BLaER1 treated with 17β-estradiol and CSF1 and Interleukin-3, amounts not matched to agents 10 nM and 100 nM (cell line): ENCODE results near the gene ADH7.
A peak's percentile ranks its signal among the peaks of the same experiment; 100 is the strongest.

Experiments
- H3K27ac ChIP-seq, 11 experiments: shearing (Covaris generic); formaldehyde crosslinking; 2 replicates each; pipeline ENCODE4 v1.8.1; 2022
- H3K27me3 ChIP-seq, 11 experiments: shearing (Covaris generic); formaldehyde crosslinking; 2 replicates each; pipeline ENCODE4 v1.8.1; 2022
- H3K36me3 ChIP-seq, 11 experiments: shearing (Covaris generic); formaldehyde crosslinking; 2 replicates each; pipeline ENCODE4 v1.8.1; 2022
- H3K4me1 ChIP-seq, 10 experiments: shearing (Covaris generic); formaldehyde crosslinking; 2 replicates each; pipeline ENCODE4 v1.8.1; 2022
- H3K4me2 ChIP-seq, 11 experiments: shearing (Covaris generic); formaldehyde crosslinking; 2 replicates each; pipeline ENCODE4 v1.8.1; 2022
- H3K4me3 ChIP-seq, 10 experiments: shearing (Covaris generic); formaldehyde crosslinking; 2 replicates each; pipeline ENCODE4 v1.8.1; 2022
- H3K9ac ChIP-seq, 11 experiments: shearing (Covaris generic); formaldehyde crosslinking; 2 replicates each; pipeline ENCODE4 v1.8.1; 2022
- H3K9me3 ChIP-seq, 11 experiments: shearing (Covaris generic); formaldehyde crosslinking; replicated peaks in 1 of 11; 2 replicates each; pipeline ENCODE4 v1.8.1; 2022
- H4K20me1 ChIP-seq, 11 experiments: shearing (Covaris generic); formaldehyde crosslinking; 2 replicates each; pipeline ENCODE4 v1.8.1; 2022
- Cebpa-rat ChIP-seq, 11 experiments: shearing (Covaris generic); IDR thresholded peaks; 2 replicates each; pipeline ENCODE4 v1.8.1; 2022

Gene ADH7

DNA sequence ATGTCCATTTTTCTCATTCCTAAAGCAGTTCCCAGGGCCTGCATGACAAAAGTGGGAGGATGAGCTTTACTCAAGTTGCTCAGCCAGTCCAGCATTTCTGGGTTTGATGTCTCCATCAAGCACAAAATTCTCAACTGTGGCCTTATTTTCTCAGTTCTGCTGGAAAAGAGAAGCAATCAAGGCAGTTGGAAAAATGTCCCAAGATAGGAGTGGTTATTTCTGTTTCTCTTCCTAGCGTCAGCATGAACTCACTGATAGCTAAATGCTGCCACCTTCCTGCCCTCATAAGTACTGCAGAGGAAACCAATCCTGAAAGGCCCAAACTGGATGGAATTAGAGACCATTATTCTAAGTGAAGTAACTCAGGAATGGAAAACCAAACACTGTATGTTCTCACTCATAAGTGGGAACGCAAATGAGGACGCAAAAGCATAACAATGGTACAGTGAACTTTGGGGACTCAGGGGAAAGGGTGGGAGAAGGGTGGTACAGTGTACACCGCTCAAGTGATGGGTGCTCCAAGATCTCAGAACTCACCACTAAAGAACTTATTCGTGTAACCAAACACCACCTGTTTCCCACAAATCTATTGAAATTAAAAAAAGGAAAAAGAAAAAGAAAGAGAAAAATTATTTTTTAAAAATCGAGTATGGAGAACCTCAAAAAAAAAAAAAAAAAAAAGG lies 29.6 kb downstream of the ADH7 start:
- no peak overlapping the region for H3K4me3 ChIP-seq
- H3K4me1 ChIP-seq: peaks cover 0 to 22% (median 12%) of the 10 kb centered on the region in 10 experiments; a peak in 11 of 20 replicates
- no peaks in the 10 kb centered on the region for H4K20me1 ChIP-seq
- H3K27ac ChIP-seq: no peak overlapping the region
- H3K9me3 ChIP-seq: no peaks in the 10 kb centered on the region
- no peaks in the 10 kb centered on the region for H3K27me3 ChIP-seq
- no peak overlapping the region for H3K9ac ChIP-seq
- H3K4me2 ChIP-seq: peak overlapping the region in 4 of 11 experiments; percentile 36 to 68 (median 52); a peak in 8 of 22 replicates
- no peak for TF ChIP-seq Cebpa-rat (IDR thresholded peaks at IDR 0.05)
- H3K36me3 ChIP-seq: no peaks in the 10 kb centered on the region

DNA sequence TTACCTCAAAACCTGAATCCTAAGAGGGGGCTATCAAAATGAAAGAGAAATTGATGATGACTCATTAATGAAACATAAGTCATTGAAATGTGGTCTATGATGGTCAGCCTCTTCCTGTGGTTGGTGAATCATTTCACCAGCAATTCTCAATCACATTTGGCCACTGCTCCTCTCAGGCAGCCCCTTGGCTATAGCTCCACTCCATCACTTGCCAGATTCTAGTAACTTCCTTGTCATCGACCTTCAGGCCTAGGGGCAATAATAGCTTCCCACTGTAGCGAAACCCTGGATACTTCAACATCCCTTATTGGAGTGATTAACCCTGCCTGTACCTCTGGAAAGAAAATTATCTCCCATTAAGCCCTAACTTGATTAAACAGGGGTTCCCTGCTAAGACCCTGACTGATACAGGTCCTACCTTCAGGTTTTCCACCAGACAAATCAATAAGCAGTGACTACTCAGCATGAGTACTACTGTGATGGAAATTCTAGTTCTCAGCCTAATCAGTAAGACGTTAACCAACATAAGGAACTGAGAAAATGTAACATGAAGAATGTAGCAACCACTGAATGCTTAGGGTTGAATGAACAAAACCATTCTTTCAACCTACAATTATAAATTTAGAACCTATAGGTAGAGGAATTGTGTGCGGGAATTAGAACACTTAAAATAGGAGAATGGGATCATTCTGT lies 30.4 kb downstream of the ADH7 start:
- no peaks in the 10 kb centered on the region for H3K9me3 ChIP-seq
- H3K36me3 ChIP-seq: no peaks in the 10 kb centered on the region
- TF ChIP-seq Cebpa-rat (IDR thresholded peaks at IDR 0.05): no peak
- H3K4me2 ChIP-seq: peak overlapping the region in 5 of 11 experiments; percentile 27 to 68 (median 49); a peak in 9 of 22 replicates
- peaks cover 0 to 22% (median 12%) of the 10 kb centered on the region in 10 experiments; a peak in 11 of 20 replicates for H3K4me1 ChIP-seq
- peak overlapping the region in 1 of 11 experiments; percentile 23; a peak in 1 of 22 replicates for H3K27ac ChIP-seq
- H3K9ac ChIP-seq: no peak overlapping the region
- H3K27me3 ChIP-seq: no peaks in the 10 kb centered on the region
- no peaks in the 10 kb centered on the region for H4K20me1 ChIP-seq
- no peak overlapping the region for H3K4me3 ChIP-seq

DNA sequence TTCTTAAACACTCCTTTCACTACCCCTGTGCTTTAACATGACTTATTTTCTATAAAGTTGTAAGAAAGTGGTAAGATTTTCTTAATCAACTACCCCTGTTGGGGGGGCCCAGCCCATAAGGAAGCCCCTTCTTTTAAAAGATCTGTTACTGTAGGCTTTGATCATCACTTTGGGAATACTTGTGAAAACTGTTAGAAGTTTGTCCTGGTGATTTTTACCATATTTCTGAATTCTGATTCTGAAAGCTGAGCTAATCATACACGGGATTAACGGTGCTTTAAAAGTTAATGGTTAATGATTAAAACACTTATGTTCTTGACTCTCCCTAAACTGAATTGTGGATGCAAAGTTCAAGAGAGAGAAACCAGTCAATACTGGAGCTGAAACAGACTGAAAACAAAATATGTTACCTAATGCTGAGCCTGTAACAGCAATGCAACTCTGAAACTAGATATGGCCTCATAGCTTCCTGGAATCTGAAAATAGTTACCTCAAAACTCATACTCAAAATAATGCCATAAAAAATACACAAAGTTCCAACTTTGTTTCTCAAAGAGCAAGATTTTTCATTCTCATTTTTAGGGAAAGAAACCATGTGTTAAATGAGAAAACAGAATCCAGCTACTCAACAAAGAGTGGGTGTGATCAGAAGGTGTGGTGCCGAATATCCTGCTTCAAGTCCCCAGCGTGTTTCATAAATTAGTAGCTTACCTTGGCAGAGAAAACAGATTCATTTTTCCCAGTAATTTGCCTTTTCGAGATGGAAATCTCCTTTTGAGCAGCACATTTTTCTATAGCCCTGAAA lies 31.6 kb downstream of the ADH7 start:
- Histone ChIP-seq H3K27ac (no peak overlapping the region), H3K36me3 (no peaks in the 10 kb centered on the region), H3K4me2 (peak overlapping the region in 3 of 11 experiments; percentile 36 to 68 (median 49); a peak in 3 of 22 replicates), H3K4me1 (peaks cover 0 to 22% (median 12%) of the 10 kb centered on the region in 10 experiments; a peak in 11 of 20 replicates), H3K9me3 (peaks cover 0 to under 1% (median 0%) of the 10 kb centered on the region in 11 experiments; a peak in 2 of 22 replicates), H4K20me1 (no peaks in the 10 kb centered on the region), H3K4me3 (no peak overlapping the region), H3K27me3 (no peaks in the 10 kb centered on the region), H3K9ac (no peak overlapping the region)
- no peak for TF ChIP-seq Cebpa-rat (IDR thresholded peaks at IDR 0.05)

DNA sequence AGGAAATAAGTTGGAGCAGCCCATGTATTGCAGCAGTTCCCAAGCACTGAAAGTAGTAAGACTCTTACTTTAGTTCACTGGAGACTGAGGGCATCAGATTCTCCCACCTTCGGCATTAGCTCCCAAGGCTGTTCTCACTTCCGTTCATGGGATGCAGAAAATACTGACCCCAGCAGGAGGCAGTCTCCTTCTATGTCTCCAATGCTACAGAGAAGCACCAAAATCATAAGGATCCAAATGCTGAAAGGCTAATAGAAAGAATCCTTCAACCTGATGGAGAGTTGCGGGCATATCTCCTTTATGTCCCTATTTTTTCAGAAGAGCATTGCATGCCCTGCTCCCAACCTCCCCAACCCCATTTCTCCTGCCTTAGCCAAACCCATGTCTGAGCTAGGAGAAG lies 32.4 kb downstream of the ADH7 start:
- Histone ChIP-seq H3K36me3 (no peaks in the 10 kb centered on the region), H4K20me1 (no peaks in the 10 kb centered on the region), H3K4me1 (peaks cover 0 to 22% (median 12%) of the 10 kb centered on the region in 10 experiments; a peak in 11 of 20 replicates), H3K9ac (no peak overlapping the region), H3K27ac (no peak overlapping the region), H3K9me3 (peaks cover 0 to 8% (median 2%) of the 10 kb centered on the region in 11 experiments; a peak in 3 of 22 replicates), H3K4me2 (no peak overlapping the region), H3K4me3 (no peak overlapping the region), H3K27me3 (no peaks in the 10 kb centered on the region)
- TF ChIP-seq Cebpa-rat (IDR thresholded peaks at IDR 0.05): no peak

DNA sequence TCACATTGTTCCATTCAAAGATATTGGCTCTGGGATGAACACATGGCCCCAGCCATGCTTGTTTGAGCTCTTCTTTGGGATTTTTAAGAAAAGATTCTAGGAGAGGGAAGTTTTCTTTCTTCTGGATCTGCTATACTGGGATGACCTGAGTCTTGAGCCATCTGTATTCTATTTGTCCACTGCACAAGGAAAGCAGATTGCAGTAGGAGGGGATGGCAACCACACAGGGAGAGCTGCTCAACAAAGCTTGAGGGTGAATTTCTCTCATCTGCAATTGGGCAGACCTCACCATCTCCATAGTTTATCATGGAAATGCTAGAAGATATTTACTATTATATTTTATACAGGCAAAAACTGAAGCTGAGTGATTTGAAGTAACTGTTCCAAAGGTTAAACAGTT lies 34.3 kb downstream of the ADH7 start:
- no peaks in the 10 kb centered on the region for H3K27me3 ChIP-seq
- no peak for TF ChIP-seq Cebpa-rat (IDR thresholded peaks at IDR 0.05)
- peaks cover 0 to 9% (median 2%) of the 10 kb centered on the region in 11 experiments; a peak in 3 of 22 replicates for H3K9me3 ChIP-seq
- H3K4me3 ChIP-seq: no peak overlapping the region
- H3K36me3 ChIP-seq: no peaks in the 10 kb centered on the region
- peaks cover 0 to 22% (median 12%) of the 10 kb centered on the region in 10 experiments; a peak in 11 of 20 replicates for H3K4me1 ChIP-seq
- H3K4me2 ChIP-seq: no peak overlapping the region
- no peak overlapping the region for H3K27ac ChIP-seq
- no peaks in the 10 kb centered on the region for H4K20me1 ChIP-seq
- no peak overlapping the region for H3K9ac ChIP-seq

DNA sequence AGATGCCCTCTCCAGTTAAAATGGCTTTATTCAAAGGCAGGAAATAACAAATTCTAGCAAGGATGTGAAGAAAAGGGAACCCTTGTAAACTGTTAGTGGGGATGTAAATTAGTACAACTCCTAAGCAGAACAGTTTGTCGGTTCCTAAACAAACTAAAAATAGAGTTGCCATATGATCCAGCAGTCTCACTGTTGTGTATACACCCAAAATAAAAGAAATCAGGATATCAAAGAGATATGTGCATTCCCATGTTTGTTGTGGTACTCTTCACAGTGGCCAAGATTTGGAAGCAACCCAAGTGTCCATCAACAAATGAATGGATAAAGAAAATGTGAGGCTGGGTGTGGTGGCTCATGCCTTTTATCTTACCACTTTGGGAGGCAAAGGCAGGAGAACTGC lies 36.1 kb downstream of the ADH7 start:
- no peaks in the 10 kb centered on the region for H4K20me1 ChIP-seq
- H3K9ac ChIP-seq: no peak overlapping the region
- H3K36me3 ChIP-seq: no peaks in the 10 kb centered on the region
- H3K4me3 ChIP-seq: no peak overlapping the region
- TF ChIP-seq Cebpa-rat (IDR thresholded peaks at IDR 0.05): no peak
- no peaks in the 10 kb centered on the region for H3K27me3 ChIP-seq
- H3K4me2 ChIP-seq: no peak overlapping the region
- H3K4me1 ChIP-seq: peaks cover 0 to 7% (median 0%) of the 10 kb centered on the region in 10 experiments; a peak in 5 of 20 replicates
- no peak overlapping the region for H3K27ac ChIP-seq
- H3K9me3 ChIP-seq: peaks cover 0 to 9% (median 2%) of the 10 kb centered on the region in 11 experiments; a peak in 3 of 22 replicates

DNA sequence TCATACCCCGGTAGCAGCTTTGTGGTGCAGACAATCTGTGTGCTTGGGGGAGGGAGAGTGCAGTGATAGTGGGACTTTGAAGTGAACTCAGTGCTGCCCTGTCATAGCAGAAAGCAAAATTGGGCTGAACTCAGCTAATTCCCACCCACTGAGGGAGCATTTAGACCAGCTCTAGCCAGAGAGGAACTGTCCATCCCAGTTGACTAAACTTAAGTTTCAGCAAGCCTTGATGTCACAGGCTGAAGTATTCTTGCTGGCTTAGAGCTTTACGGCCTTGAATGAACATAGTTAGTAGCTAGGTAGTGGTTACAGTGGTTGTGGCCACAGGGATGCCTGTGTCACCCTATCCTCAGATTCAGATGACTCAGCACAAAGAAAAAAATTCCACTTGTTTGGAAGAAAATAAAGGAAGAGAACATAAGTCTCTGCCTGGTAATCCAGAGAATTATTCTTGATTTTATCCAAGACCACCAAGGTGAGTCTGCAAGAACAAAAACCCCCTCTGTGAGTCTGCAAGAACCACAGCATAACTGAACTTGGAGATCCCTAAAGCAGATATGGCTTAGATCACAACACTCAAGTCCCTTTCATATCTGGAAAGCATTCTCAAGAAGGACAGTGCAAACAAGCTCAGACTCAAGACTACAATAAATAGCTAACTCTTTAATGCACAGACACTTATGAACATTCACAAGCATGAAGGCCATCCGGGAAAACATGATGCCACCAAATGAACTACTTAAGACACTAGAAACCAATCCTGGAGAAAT lies 39.4 kb downstream of the ADH7 start:
- Histone ChIP-seq H3K4me2 (no peak overlapping the region), H3K27ac (no peak overlapping the region), H4K20me1 (no peaks in the 10 kb centered on the region), H3K36me3 (no peaks in the 10 kb centered on the region), H3K4me1 (no peaks in the 10 kb centered on the region), H3K9ac (no peak overlapping the region), H3K9me3 (peaks cover 8 to 18% (median 11%) of the 10 kb centered on the region in 11 experiments), H3K27me3 (no peaks in the 10 kb centered on the region), H3K4me3 (no peak overlapping the region)
- no peak for TF ChIP-seq Cebpa-rat (IDR thresholded peaks at IDR 0.05)

DNA sequence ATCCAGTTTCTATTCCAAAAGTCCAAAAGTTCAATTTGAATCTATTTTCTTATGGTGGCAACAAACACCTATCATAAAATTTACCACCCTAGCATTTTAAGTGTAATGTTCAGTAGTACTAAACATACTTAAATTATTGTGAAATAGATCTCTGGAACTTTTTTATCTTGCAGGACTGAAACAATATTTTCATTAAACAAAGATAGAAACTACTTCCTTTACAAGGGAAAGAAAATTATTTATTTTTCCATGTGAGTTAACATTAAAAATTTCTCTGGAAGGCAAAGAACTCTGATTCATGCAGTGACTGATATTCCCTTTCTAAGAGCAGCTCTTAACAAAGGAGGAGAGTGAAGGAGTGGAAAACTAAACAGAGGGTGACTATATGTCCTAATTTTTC lies 40.2 kb downstream of the ADH7 start:
- Histone ChIP-seq H3K4me2 (no peak overlapping the region), H3K4me3 (no peak overlapping the region), H3K9ac (no peak overlapping the region), H3K36me3 (no peaks in the 10 kb centered on the region), H4K20me1 (no peaks in the 10 kb centered on the region), H3K27me3 (no peaks in the 10 kb centered on the region), H3K4me1 (no peaks in the 10 kb centered on the region), H3K9me3 (peaks cover 11 to 25% (median 15%) of the 10 kb centered on the region in 11 experiments), H3K27ac (no peak overlapping the region)
- no peak for TF ChIP-seq Cebpa-rat (IDR thresholded peaks at IDR 0.05)
